H1 (cell line): Measurements from ENCODE around the gene CNST. TPM values are rescaled to one million over a fixed set of nuclear protein-coding genes. Genes with fewer than 3 reads are reported as not detected.

ENCODE experiments used
- CTCF ChIA-PET: fragments of 300-600 bp; sonication (Branson Sonifier 250); formaldehyde crosslinking; loops from one replicate; lab custom pipeline; 2021; ENCODE audit not compliant: partially characterized antibody; lab: Charles Lee
- POLR2A ChIA-PET: fragments of 300-600 bp; sonication (Branson Sonifier 250); formaldehyde crosslinking; loops from one replicate; lab custom pipeline; 2021; ENCODE audit warnings: inconsistent platforms; ENCODE audit not compliant: partially characterized antibody; lab: Charles Lee
- DNase-seq, 2 experiments: peaks; one replicate each; pipeline versions ENCODE4 v3.0.0 to v3.0.0-alpha.2; 2010 to 2022; ENCODE audit warnings: low spot score in 2 of 2, low read depth in 1 of 2, mixed read lengths in 1 of 2
- FAIRE-seq: peaks from 2 replicates; lab custom pipeline; 2011; peaks lifted over from hg19 to GRCh38; lab: Jason Lieb, UNC
- H2AFZ ChIP-seq: 2 replicates; pipeline ENCODE4 v1.8.1; 2012; ENCODE audit warnings: low read length, inconsistent platforms
- H2AK5ac ChIP-seq: 2 replicates; pipeline ENCODE4 v1.6.1; 2013; ENCODE audit warnings: low read depth, low read length
- H2BK120ac ChIP-seq: replicated peaks from 2 replicates; pipeline ENCODE3; 2013; ENCODE audit warnings: low read depth, low read length, inconsistent platforms
- H2BK12ac ChIP-seq: 2 replicates; pipeline ENCODE4 v1.6.1; 2013; ENCODE audit warnings: low read depth, low read length
- H2BK15ac ChIP-seq: 2 replicates; pipeline ENCODE4 v1.6.1; 2013; ENCODE audit warnings: low read length
- H2BK20ac ChIP-seq: 2 replicates; pipeline ENCODE4 v1.6.1; 2013; ENCODE audit warnings: low read length
- H2BK5ac ChIP-seq: 2 replicates; pipeline ENCODE4 v1.6.1; 2013; ENCODE audit warnings: low read depth, low read length
- H3K14ac ChIP-seq: 2 replicates; pipeline ENCODE4 v1.6.1; 2013; ENCODE audit warnings: inconsistent platforms; ENCODE audit not compliant: insufficient read length
- H3K18ac ChIP-seq: 2 replicates; pipeline ENCODE4 v1.6.1; 2013; ENCODE audit warnings: low read length; ENCODE audit errors: extremely low read depth
- H3K23ac ChIP-seq: 2 replicates; pipeline ENCODE4 v1.6.1; 2013; ENCODE audit warnings: inconsistent platforms; ENCODE audit not compliant: insufficient read length
- H3K23me2 ChIP-seq: 2 replicates; pipeline ENCODE4 v1.6.1; 2013; ENCODE audit warnings: low read depth, low read length
- H3K27ac ChIP-seq: 2 replicates; pipeline ENCODE4 v1.6.1; 2011; ENCODE audit warnings: low read depth, low read length, inconsistent platforms
- H3K27me3 ChIP-seq, 4 experiments: replicated peaks in 1 of 4; 1 replicate in 1 of 4; 2 replicates in 3 of 4; pipeline versions ENCODE4 v1.6.1 to v1.8.1; 2011 to 2013; ENCODE audit warnings: low read length in 3 of 4, mild to moderate bottlenecking in 3 of 4, inconsistent platforms in 2 of 4, mixed read lengths in 2 of 4, moderate library complexity in 1 of 4; ENCODE audit not compliant: control insufficient read depth in 3 of 4, insufficient read depth in 3 of 4; ENCODE audit errors: extremely low read depth in 1 of 4
- H3K36me3 ChIP-seq, 4 experiments: 2 replicates each; pipeline versions ENCODE4 v1.6.1 to v1.8.1; 2011 to 2013; ENCODE audit warnings: mild to moderate bottlenecking in 4 of 4, low read length in 3 of 4, moderate library complexity in 2 of 4, control low read depth in 1 of 4, inconsistent platforms in 1 of 4; ENCODE audit not compliant: insufficient read depth in 4 of 4, control insufficient read depth in 2 of 4
- H3K4ac ChIP-seq: replicated peaks from 2 replicates; pipeline ENCODE3; 2013; ENCODE audit warnings: low read length, low read depth, mixed read lengths, inconsistent platforms; ENCODE audit not compliant: insufficient read length
- H3K4me1 ChIP-seq, 4 experiments: replicated peaks in 1 of 4; 1 replicate in 1 of 4; 2 replicates in 3 of 4; pipeline versions ENCODE4 v1.6.1 to v1.8.1; 2011 to 2013; ENCODE audit warnings: low read length in 3 of 4, inconsistent platforms in 2 of 4, mixed read lengths in 1 of 4; ENCODE audit not compliant: insufficient read depth in 4 of 4, control insufficient read depth in 3 of 4
- H3K4me2 ChIP-seq, 2 experiments: 2 replicates each; pipeline versions ENCODE4 v1.6.1 to v1.8.1; 2011 to 2013; ENCODE audit warnings: low read depth in 2 of 2, low read length in 2 of 2, control low read depth in 1 of 2, inconsistent platforms in 1 of 2, mild to moderate bottlenecking in 1 of 2; ENCODE audit not compliant: insufficient read depth in 1 of 2
- H3K4me3 ChIP-seq, 4 experiments: fragments of 200-600, 300-600 bp in 1 of 4; sonication (generic), shearing (Covaris generic), sonication (Bioruptor Twin) in 1 of 4; 2 replicates each; pipeline versions ENCODE4 v1.5.1 to v1.8.1; 2011 to 2016; ENCODE audit warnings: low read length in 4 of 4, low read depth in 3 of 4, control low read depth in 2 of 4, inconsistent platforms in 2 of 4, mild to moderate bottlenecking in 2 of 4, mixed read lengths in 1 of 4, moderate library complexity in 1 of 4; ENCODE audit not compliant: insufficient read depth in 2 of 4; ENCODE audit errors: extremely low read depth in 1 of 4
- H3K56ac ChIP-seq: replicated peaks from 2 replicates; pipeline ENCODE3; 2013; ENCODE audit warnings: low read depth, mild to moderate bottlenecking, mixed read lengths, low read length, inconsistent platforms; ENCODE audit not compliant: insufficient read length
- H3K79me1 ChIP-seq: 2 replicates; pipeline ENCODE4 v1.6.1; 2013; ENCODE audit warnings: low read depth, low read length, control low read depth
- H3K79me2 ChIP-seq, 2 experiments: 2 replicates each; pipeline versions ENCODE4 v1.6.1 to v1.8.1; 2012 to 2013; ENCODE audit warnings: low read length in 2 of 2, mild to moderate bottlenecking in 2 of 2, inconsistent platforms in 1 of 2; ENCODE audit not compliant: insufficient read depth in 2 of 2, control insufficient read depth in 1 of 2
- H3K9ac ChIP-seq, 4 experiments: replicated peaks in 1 of 4; 1 replicate in 1 of 4; 2 replicates in 3 of 4; pipeline versions ENCODE4 v1.6.1 to v1.8.1; 2011 to 2013; ENCODE audit warnings: low read depth in 3 of 4, low read length in 3 of 4, control low read depth in 2 of 4, mild to moderate bottlenecking in 2 of 4, moderate library complexity in 2 of 4, inconsistent platforms in 1 of 4; ENCODE audit errors: extremely low read depth in 1 of 4
- H3K9me3 ChIP-seq, 2 experiments: 2 replicates each; pipeline versions ENCODE4 v1.6.1 to v1.8.1; 2012 to 2013; ENCODE audit warnings: mild to moderate bottlenecking in 2 of 2, moderate library complexity in 2 of 2, control low read depth in 1 of 2, inconsistent platforms in 1 of 2, low read depth in 1 of 2, low read length in 1 of 2, mixed read lengths in 1 of 2; ENCODE audit not compliant: insufficient read depth in 2 of 2
- H4K20me1 ChIP-seq, 2 experiments: replicated peaks in 1 of 2; 2 replicates each; pipeline versions ENCODE3 to v1.8.1; 2011 to 2013; ENCODE audit warnings: inconsistent platforms in 2 of 2, low read length in 2 of 2, mild to moderate bottlenecking in 1 of 2; ENCODE audit not compliant: insufficient read depth in 2 of 2, control insufficient read depth in 1 of 2
- H4K5ac ChIP-seq: 2 replicates; pipeline ENCODE4 v1.6.1; 2013; ENCODE audit warnings: low read length, low read depth, mixed read lengths, inconsistent platforms; ENCODE audit not compliant: insufficient read length
- H4K8ac ChIP-seq: 2 replicates; pipeline ENCODE4 v1.8.0; 2013; ENCODE audit warnings: mild to moderate bottlenecking, moderate library complexity, low read length, inconsistent platforms; ENCODE audit not compliant: insufficient read depth; ENCODE audit errors: extremely low read depth
- H4K91ac ChIP-seq: replicated peaks from 2 replicates; pipeline ENCODE3; 2013; ENCODE audit warnings: low read length, mixed read lengths, inconsistent platforms; ENCODE audit not compliant: insufficient read length
- KDM4A ChIP-seq: IDR thresholded peaks from one replicate; pipeline ENCODE4 v1.7.1; 2012; ENCODE audit warnings: low read depth, mild to moderate bottlenecking, moderate library complexity, low read length, inconsistent platforms; ENCODE audit not compliant: severe bottlenecking
- WGBS, 2 experiments: shearing (Covaris generic) in 1 of 2; methylation state at CpG; one replicate each; pipeline versions ENCODE4 v1.1.6 to v1.1.7; 2013 to 2015; ENCODE audit warnings: low lambda C conversion rate in 2 of 2, mixed read lengths in 2 of 2, inconsistent platforms in 1 of 2, low coverage in 1 of 2, missing lambda C conversion rate in 1 of 2; ENCODE audit not compliant: insufficient replicate concordance in 2 of 2, insufficient coverage in 1 of 2, insufficient read length in 1 of 2; ENCODE audit errors: extremely low coverage in 1 of 2, missing lambda C conversion rate in 1 of 2; 5-methylcytosine and 5-hydroxymethylcytosine counted together
- polyA plus RNA-seq, 7 experiments: library from polyadenylated mRNA; depleted of rRNA in 3 of 7; stranded (reverse) in 5 of 7; unstranded in 2 of 7; fragments of >200 nt in 5 of 7; fragments of 200-250 nt in 2 of 7; gene quantifications; 1 replicate in 5 of 7; 2 replicates in 1 of 7; 4 replicates in 1 of 7; pipeline versions ENCODE4 v1.2.1 to v1.2.3, GENCODE V29; 2011 to 2013; ENCODE audit warnings: missing spikeins in 2 of 7, mixed read lengths in 2 of 7
- total RNA-seq: library from RNA; stranded (reverse); fragmentation: NEBNext Ultra II Directional; extraction: Animal tissue kit (Norgen Biotek cat#: 25700); gene quantifications from 2 replicates; pipeline ENCODE4 v1.2.1, GENCODE V29; 2021

The CNST gene
- total and polyA plus RNA-seq, 2 of the 8 experiments (the other 6 are each of a cell fraction or from before 2014, with no cell fraction given): 5.3 to 21.3 TPM

DNA sequence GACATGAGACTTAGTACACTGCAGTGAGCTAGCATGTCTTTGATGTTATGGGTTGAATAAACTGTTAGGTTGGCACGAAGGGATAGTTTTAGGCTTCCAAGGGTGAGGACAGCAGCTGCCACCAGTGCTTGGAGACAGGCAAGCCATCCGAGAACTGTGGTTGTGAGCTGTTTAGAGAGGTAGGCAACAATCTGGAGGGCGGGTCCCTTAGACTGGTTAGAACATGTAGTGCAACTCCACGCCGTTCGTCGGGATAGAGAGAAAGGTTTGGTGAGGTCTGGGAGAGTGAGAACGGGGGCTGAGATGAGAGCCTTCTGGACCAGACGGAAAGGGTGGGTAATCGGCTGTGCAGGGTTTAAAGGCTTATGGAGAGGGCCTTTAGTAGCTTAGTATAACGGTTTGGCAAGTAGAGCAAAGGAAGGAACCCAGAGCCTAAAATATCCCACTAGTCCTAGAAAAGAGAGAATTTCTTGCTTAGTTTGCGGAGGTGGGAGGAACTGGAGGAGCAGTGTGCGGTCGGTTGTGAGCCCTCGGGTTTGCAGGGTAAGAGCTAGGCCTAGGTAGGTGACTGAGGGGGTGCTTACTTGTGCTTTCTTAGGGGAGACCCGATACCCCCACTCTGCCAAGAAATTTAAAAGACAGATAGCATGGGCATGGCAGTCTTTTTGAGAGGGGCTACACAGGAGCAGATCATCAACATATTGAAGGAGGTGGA lies 72.8 kb downstream of the CNST start:
- no peak for TF ChIP-seq KDM4A
- TF ChIP-seq, all 59 proteins: peak for 0
- Histone ChIP-seq H3K18ac (no peak overlapping the region), H3K79me2 (no peaks in the 10 kb centered on the region), H3K27ac (no peak overlapping the region), H4K91ac (no peak overlapping the region), H3K4me1 (no peaks in the 10 kb centered on the region), H3K9ac (no peak overlapping the region), H2AFZ (no peak overlapping the region), H2BK15ac (no peak overlapping the region), H3K23me2 (peaks cover 2% of the 10 kb centered on the region; the same call in 1 of the 2 replicates), H3K4me2 (no peak overlapping the region), H2BK5ac (no peak overlapping the region), H3K79me1 (peaks cover 5% of the 10 kb centered on the region; the same call in 1 of the 2 replicates), H2BK120ac (no peak overlapping the region), H3K36me3 (peaks cover 0 to 5% (median 0%) of the 10 kb centered on the region in 4 experiments; a peak in 1 of 8 replicates), H4K20me1 (peaks cover 0 to 2% of the 10 kb centered on the region in 2 experiments), H4K8ac (no peak overlapping the region), H3K23ac (no peak overlapping the region), H3K14ac (no peak overlapping the region), H3K4ac (no peak overlapping the region), H2BK20ac (no peak overlapping the region), H2AK5ac (no peak overlapping the region), H3K56ac (no peak overlapping the region), H2BK12ac (no peak overlapping the region), H4K5ac (no peak overlapping the region), H3K27me3 (no peaks in the 10 kb centered on the region), H3K9me3 (no peaks in the 10 kb centered on the region), H3K4me3 (no peak overlapping the region)
- 90% methylated on average over 16 of the region's 16 CpGs; no CpG with 5 or more reads in 1 of the 2 experiments for WGBS, 2 experiments
- DNase-seq (no peak), FAIRE-seq (no peak)
- ChIA-PET POLR2A (interaction anchor here (1.2 to 1.3 kb wide), 2 partner anchors 9 to 10 kb away, joined by 3 to 5 read pairs; no protein-coding TSS in a partner anchor), CTCF (interaction anchor here (1.4 kb wide), 1 partner anchor 50 kb away, joined by 5 read pairs; no protein-coding TSS in a partner anchor)
